ENCODE measurements around the gene SMCO3.
"Not testable (repeated sequence)": the region's sequence is repeated elsewhere in the genome, so short reads cannot be mapped to it uniquely, and the experiment has no call there.

Gene SMCO3

DNA sequence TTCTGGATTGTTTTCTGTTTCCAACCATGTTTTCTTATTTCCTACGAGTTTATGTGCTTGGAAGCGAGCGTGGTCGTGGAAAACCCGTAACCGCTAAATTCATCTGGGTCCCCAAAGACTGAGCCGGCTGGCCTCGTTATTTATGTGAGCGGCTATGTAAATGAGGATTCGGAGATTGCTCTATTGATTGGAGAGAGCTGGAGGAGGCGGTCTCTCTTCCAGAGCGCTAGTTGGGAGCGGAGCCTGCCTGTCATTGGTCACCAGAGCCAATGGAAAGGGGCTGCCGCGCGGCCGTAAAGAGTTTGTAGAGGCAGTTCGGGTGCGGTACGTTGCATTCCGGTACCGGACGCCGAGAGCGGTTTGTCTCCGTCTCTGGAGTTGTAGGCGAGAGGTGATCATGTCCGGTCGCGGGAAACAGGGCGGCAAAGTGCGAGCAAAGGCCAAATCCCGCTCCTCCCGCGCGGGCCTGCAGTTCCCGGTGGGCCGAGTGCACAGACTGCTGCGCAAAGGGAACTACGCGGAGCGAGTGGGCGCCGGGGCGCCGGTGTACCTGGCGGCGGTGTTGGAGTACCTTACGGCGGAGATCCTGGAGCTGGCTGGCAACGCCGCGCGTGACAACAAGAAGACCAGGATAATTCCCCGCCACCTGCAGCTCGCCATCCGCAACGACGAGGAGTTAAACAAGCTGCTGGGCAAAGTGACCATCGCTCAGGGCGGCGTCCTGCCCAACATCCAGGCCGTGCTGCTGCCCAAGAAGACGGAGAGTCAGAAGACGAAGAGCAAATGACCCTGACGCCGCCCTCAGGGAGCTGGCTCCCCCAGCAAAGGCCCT lies 39.7 kb downstream of the SMCO3 start:
- no peak for DNase-seq (ENCODE audit: low spot score)

- no peak for DNase-seq (ENCODE audit: low spot score)
These were observed 40.3 kb downstream of the SMCO3 start for GRCh38 chr12:14773685-14774073.

DNA sequence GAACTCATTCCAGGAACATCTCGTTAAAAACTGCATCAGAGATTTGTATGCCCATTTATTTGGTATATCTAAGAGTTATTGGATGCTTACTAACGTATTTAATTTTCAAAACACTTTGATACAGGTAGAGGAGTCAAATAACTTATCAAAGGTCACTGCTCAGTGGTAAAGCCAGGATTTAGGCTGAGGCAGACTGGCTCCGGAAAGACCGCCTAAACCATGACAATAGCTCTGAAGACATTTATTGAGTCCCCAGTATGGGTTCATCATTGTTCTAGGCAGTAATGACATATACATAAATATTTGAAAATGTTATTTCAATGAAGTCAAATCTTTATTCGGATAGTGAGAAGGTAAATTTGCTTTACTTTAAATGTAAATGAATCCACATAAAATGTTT lies 41.0 kb downstream of the SMCO3 start:
- no peak for DNase-seq (ENCODE audit: low spot score)

- no peak for DNase-seq (ENCODE audit: low spot score)
These were observed 42.3 kb downstream of the SMCO3 start for GRCh38 chr12:14771651-14772137.

- DNase-seq (ENCODE audit: low spot score), result peak; percentile 82
These were observed 43.2 kb downstream of the SMCO3 start for GRCh38 chr12:14770496-14771461.

- DNase-seq (ENCODE audit: low spot score), result peak; percentile 89
These were observed 44.0 kb downstream of the SMCO3 start for GRCh38 chr12:14769969-14770495.

DNA sequence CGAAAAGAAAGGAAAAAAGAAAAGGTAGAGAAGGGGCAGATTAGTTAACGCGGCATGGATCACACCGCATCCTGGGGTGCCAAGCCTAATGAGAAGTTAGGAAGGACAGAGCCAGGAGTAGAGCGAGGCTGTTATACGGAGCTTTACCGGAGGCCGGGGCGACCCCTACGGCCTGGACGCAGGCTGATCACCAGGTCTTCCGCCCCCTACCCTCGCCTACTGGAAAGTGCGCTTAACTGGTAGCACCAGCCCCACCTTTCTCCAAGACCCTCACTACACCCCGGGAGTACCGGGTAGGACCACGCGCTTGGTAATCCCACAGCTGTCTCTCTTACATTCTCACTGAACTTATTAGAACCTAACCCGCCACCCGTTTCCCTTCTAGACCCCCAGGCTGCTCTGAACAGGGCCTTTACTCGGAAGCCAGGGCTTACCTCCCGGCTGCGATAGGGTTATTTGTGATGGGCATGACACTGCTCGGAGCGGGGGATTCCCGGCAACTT lies 44.5 kb downstream of the SMCO3 start:
- peak; percentile 66 for DNase-seq (ENCODE audit: low spot score)

GRCh38 chr12:14768823-14769405 lies 45.1 kb downstream of the SMCO3 start:
- DNase-seq (ENCODE audit: low spot score), result no peak

DNA sequence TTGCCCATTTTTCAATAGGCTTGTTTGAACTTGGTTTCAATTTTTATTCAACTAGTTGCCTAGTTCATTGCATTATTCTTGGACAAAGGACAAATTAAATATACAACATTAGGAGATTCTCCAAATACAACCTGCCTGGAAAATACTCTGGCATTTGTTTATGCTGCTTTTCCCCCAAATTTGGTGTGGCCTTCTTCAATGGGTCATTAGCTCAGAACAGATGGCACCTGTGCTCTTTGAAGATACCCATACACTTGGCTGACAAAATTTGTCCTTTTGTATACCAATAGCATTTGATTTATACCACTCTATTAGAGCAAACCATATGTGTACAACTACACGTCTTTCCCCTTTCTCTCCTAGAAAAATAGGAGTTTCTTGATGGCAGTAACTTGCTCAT lies 46.4 kb downstream of the SMCO3 start:
- no peak for DNase-seq (ENCODE audit: low spot score)

GRCh38 chr12:14766649-14767215 lies 47.2 kb downstream of the SMCO3 start:
- DNase-seq (ENCODE audit: low spot score), result no peak

DNA sequence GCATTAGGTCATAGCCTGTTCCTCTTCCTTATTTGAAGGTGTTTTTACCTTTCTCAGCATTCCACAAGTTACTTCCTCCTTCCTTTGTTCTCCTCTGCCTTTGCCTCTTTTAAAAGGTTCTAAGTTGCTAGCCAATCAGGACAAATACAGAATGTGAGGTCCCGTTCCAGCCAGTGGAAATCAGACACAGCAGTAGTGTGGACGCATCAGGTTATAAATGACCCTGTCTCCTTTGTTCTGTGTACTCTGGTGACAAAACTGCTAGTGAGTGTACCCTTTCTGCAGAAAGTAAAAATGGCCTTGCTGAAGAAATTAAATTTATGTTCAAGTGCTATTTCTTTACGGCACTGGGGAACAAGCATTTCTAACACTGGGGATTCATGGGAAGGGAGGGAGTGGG lies 48.0 kb downstream of the SMCO3 start:
- DNase-seq (ENCODE audit: low spot score), result not testable (repeated sequence)

DNA sequence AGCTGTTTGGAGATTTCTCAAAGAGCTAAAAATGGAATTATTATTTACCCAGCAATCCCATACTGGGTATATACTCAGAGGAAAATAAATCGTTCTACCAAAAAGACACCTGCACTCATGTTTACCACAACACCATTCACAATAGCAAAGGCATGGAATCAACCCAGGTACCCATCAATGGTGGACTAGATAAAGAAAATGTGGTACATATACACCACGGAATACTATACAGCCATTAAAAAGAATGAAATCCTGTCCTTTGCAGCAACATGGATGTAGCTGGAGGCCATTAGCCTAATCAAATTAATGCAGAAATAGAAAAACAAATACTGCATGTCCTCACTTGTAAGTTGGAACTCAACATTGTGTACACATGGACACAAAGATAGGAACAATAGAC lies 48.6 kb downstream of the SMCO3 start:
- DNase-seq (ENCODE audit: low spot score), result no peak

DNA sequence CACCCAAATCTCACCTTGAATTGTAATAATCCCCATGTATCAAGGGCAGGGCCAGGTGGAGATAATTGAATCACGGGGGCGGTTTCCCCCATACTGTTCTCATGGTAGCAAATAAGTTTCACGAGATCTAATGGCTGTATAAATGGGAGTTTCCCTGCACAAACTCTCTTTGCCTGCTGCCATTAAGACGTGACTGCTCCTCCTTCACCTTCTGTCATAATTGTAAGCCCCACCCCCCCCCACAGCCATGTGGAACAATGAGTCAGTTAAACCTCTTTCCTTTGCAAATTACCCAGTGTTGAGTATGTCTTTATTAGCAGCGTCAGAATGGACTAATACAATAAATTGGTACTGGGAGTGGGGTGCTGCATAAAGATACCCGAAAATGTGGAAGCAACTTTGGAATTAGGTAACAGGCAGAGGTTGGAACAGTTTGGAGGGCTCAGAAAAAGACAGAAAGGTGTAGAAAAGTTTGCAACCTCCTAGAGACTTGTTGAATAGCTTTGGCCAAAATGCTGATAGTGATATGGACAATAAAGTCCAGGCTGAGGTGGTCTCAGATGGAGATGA lies 54.2 kb downstream of the SMCO3 start:
- not testable (repeated sequence) for DNase-seq (ENCODE audit: low spot score)

DNA sequence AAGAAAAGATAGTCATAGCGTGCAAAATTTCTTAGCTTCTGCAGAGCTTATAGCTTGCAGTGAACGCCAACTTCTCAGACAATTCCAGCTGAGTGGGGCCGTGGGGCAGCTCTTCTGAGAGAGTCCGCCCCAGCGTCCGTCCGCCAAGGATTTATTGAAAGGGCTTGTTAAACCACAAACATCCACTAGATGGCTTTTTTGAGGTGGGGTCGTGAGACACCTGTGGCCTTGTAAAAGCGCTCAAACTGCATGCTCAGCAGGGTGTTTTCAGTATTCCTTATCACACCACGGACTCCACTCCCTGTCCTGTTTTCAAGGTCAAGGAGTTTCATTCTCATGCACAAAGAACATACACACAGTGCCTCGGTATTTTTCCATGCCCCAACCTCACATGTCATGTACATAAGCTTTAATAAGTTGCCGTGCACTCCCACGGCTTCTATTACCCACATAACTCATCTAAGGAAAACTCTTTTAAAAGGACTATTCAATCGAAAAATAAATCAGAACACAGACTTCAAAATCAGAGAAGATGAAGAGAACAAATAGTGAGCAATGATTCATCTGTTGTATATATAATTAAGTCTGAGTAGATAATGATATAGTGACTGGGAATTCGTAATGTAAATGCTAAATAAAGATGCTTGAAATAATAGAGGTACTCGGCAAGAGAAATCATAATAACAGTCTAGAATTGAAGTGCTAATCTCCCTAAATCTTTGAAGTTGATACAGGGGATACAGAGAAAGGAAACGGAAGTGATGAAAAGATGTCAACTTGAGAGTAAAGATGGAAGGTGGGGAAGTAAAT lies 57.4 kb downstream of the SMCO3 start:
- DNase-seq (ENCODE audit: low spot score), result no peak

Data from D341Med (cell line).